Lower lobe of right lung (tissue), 2 donors: ENCODE results near the gene NBEAL2. TPM values are rescaled to one million over a fixed set of nuclear protein-coding genes. Genes with fewer than 3 reads are reported as not detected.

Experiments used
- ATAC-seq, 2 donors: fragments of 200-7000 bp; cut with Tn5 transposase; one replicate each; pipeline ENCODE4 v1.9.1; 2020 to 2022; ENCODE audit warnings: mild to moderate bottlenecking in 2 of 2, moderate library complexity in 2 of 2
- DNase-seq: peaks from one replicate; pipeline ENCODE4 v3.0.0-alpha.2; 2020
- H3K27ac ChIP-seq: fragments of 200-600 bp; one replicate; pipeline ENCODE4 v1.8.0; 2022
- H3K27me3 ChIP-seq: fragments of 200-600 bp; one replicate; pipeline ENCODE4 v1.8.0; 2022; ENCODE audit warnings: low read depth
- H3K36me3 ChIP-seq: fragments of 200-600 bp; one replicate; pipeline ENCODE4 v1.8.0; 2022; ENCODE audit warnings: mild to moderate bottlenecking
- H3K4me1 ChIP-seq: fragments of 200-600 bp; one replicate; pipeline ENCODE4 v1.8.0; 2022
- H3K4me3 ChIP-seq: fragments of 200-600 bp; one replicate; pipeline ENCODE4 v1.8.0; 2022; ENCODE audit warnings: mild to moderate bottlenecking
- H3K9me3 ChIP-seq: fragments of 200-600 bp; one replicate; pipeline ENCODE4 v1.8.0; 2022
- intact Hi-C: fragments of 100-400 bp; cut with DNase I; formaldehyde crosslinking; loops from one replicate; pipeline ENCODE4 v1.11.0; 2022
- total RNA-seq: library from RNA; stranded (reverse); fragmentation: NEBNext Ultra II Directional; extraction: Animal tissue kit (Norgen Biotek cat#: 25700); gene quantifications from one replicate; pipeline ENCODE4 v1.2.1, GENCODE V29; 2021
- TF ChIP-seq, protein P1 (sequence below): fragments of 200-600 bp; IDR thresholded peaks from one replicate; pipeline ENCODE4 v1.8.0; 2022; ENCODE audit warnings: antibody characterized with exemption, mild to moderate bottlenecking
- donor health status: DM: no; HTN: yes; CAD: no; lungs with severe emphysema.

Gene NBEAL2
- total RNA-seq, 1 donor from 2014 or later: 97.0 TPM

DNA sequence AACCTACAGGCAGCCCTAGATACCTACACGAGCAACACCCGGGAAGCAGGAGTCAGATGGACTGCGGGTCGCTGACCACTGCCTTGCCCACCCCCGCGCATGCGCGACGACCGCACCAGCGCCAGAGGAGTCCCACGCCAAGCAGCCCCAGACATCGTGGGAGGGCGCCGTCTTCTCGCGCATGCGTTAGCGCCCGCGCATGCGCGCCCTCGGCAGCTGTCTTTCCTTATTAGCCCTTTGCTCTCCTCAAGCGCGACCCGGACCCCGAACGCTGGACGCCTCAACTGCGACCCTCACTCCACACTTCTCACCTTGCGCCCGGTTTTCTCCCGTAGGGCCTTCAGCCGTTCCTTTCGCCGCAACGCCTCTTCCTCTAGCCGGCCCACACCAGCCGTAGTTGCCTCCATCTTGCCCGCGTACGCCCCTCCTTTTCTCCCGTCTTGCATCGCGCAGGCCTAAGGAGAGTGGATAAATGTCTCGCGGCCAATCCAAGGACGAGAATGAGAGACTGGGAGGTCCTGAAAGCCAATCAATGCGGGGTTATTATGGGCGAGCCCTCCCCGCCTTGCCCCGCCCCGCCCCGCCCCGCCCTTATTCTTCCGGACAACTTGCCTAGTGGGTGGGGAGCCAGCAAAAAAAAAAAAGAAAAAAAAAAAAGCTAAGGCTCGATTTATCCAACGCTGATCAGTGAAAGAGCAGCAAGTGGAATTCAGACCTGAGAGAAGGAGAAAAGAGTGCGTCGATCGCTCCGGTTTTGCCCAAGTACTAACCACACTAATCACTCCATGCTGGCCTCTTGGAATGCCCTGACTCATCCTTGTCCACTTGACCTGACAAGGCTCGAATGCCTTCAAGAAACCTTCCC lies 2.9 kb upstream of the NBEAL2 start, which contains the start of gene CCDC12:
Gene CCDC12, minus strand, starts transcription at position 420 of the 865 bp plus-strand sequence. Its CDS starts 13 bp downstream, at position 407.
- Histone ChIP-seq H3K4me1 (peaks cover 69% of the 10 kb centered on the region), H3K36me3 (no peaks in the 10 kb centered on the region), H3K4me3 (peak within 1 kb of the TSS; percentile 83), H3K9me3 (no peaks in the 10 kb centered on the region), H3K27me3 (no peaks in the 10 kb centered on the region), H3K27ac (peak within 1 kb of the TSS; percentile 91)
- TF ChIP-seq, protein P1, sequence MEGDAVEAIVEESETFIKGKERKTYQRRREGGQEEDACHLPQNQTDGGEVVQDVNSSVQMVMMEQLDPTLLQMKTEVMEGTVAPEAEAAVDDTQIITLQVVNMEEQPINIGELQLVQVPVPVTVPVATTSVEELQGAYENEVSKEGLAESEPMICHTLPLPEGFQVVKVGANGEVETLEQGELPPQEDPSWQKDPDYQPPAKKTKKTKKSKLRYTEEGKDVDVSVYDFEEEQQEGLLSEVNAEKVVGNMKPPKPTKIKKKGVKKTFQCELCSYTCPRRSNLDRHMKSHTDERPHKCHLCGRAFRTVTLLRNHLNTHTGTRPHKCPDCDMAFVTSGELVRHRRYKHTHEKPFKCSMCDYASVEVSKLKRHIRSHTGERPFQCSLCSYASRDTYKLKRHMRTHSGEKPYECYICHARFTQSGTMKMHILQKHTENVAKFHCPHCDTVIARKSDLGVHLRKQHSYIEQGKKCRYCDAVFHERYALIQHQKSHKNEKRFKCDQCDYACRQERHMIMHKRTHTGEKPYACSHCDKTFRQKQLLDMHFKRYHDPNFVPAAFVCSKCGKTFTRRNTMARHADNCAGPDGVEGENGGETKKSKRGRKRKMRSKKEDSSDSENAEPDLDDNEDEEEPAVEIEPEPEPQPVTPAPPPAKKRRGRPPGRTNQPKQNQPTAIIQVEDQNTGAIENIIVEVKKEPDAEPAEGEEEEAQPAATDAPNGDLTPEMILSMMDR: no peak
- intact Hi-C loops: no loop called here
- DNase-seq: peak; percentile 96
- peak; percentile 92 to 93 for ATAC-seq

DNA sequence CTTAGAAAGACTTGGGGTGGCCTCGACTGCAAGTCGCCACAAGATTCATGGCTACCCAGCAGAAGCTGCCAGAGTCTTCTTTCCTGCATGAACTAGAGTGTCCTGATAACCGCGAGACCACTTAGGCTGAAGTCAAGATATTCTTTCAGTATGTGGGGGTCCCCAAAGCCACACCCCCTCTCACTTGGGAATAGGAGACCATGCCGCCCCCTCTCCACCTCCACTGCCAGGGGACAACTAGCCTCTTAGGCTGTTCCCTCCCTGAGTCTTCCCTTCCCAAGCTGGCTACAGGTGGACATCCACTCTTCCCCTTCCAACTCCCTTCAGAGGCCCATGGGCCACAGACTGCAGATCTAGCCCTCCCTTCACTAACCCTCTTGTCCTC lies 1.7 kb upstream of the NBEAL2 start:
- Histone ChIP-seq H3K4me3 (no peak overlapping the region), H3K4me1 (peaks cover 69% of the 10 kb centered on the region), H3K9me3 (no peaks in the 10 kb centered on the region), H3K27me3 (no peaks in the 10 kb centered on the region), H3K36me3 (no peaks in the 10 kb centered on the region), H3K27ac (peak overlapping the region; percentile 91)
- intact Hi-C loops: no loop called here
- DNase-seq (no peak), ATAC-seq (no peak)
- TF ChIP-seq, protein P1: no peak

DNA sequence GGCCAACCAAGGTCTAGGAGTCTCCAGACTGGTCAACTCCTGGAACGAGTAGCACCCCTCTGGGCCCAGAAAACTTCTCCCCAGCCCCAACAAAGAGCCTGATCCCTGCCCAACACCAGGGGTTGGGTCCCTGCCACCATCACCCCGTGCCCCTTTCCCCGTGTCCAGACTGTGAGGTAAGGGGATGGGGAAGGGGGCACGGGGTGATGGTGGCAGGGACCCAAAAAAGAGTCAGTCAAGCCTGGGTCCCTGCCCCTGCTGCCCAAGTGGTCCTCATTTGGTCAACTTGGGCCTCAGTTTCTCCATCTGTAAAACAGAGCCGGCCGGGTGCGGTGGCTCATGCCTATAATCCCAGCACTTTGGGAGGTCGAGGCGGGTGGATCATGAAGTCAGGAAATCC lies 1.1 kb upstream of the NBEAL2 start:
- Histone ChIP-seq H3K9me3 (no peaks in the 10 kb centered on the region), H3K36me3 (no peaks in the 10 kb centered on the region), H3K4me3 (peak overlapping the region; percentile 75), H3K27ac (peak overlapping the region; percentile 91), H3K27me3 (no peaks in the 10 kb centered on the region), H3K4me1 (peaks cover 70% of the 10 kb centered on the region)
- TF ChIP-seq, protein P1: no peak
- intact Hi-C loops: no loop called here
- peak; percentile 46 for DNase-seq
- no peak for ATAC-seq

DNA sequence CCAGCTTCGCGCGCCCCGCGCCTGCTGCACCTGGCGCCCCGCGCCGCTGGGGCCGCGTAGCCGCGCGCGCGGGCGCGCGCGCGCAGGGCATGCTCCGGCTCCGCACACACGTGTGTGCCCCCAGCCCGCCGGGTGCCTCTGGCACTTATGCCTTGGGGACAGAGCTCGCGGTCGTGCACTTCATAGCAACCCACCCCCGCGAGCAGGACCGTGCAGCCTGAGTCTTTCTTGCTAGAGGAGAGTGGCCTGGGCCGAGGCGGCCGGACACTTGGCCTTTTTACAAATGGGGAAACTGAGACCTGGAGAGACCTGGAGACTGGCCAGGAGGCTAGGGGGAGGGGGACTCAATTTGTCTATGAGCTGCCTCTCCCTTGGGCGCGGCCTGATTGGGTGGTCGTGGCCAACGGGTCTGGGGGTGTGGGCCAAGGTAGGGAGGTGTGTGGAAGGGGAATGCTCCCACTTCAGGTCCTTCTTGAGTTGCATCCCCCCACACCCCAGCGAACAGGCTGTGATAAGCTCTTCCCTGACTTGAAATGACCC lies 562 bp downstream of the NBEAL2 start:
- H3K4me3 ChIP-seq: peak overlapping the region; percentile 75
- no peak for ATAC-seq
- no peaks in the 10 kb centered on the region for H3K27me3 ChIP-seq
- peaks cover 3% of the 10 kb centered on the region for H3K36me3 ChIP-seq
- no peaks in the 10 kb centered on the region for H3K9me3 ChIP-seq
- DNase-seq: peak; percentile 70
- intact Hi-C loops: no loop called here
- H3K27ac ChIP-seq: peak overlapping the region; percentile 91
- H3K4me1 ChIP-seq: peaks cover 63% of the 10 kb centered on the region
- TF ChIP-seq, protein P1: no peak

DNA sequence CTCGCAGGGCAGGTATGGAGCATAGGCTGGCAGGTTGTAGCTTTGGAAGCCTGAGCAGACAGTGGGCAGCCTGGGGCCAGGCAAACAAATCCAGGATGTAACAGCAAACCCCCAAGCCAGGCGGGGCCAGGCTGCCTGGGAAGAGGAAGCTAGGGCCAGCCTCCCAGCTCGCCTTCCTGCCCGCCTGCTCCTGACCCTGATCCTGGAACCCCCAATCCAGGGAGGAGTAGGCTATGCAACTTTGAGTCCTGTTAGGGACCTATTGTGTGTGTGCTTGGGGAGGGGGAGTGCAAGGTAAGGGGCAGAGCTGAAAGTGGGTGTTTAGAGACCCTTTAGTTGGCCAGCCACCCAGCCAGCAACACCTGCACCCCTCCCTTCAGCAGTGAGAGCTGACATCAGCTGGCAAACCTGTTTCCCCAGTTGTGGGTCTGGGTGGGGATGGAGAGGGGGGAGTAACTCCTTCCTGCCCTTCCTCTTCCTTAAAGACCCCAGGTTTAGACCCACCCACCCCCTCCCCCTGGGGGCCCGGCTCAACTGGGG lies 2.5 kb downstream of the NBEAL2 start:
- peak overlapping the region; percentile 75 for H3K4me3 ChIP-seq
- no peaks in the 10 kb centered on the region for H3K27me3 ChIP-seq
- intact Hi-C loops: no loop called here
- TF ChIP-seq, protein P1: no peak
- peaks cover 75% of the 10 kb centered on the region for H3K4me1 ChIP-seq
- ATAC-seq: no peak
- H3K36me3 ChIP-seq: peaks cover 3% of the 10 kb centered on the region
- H3K27ac ChIP-seq: peak overlapping the region; percentile 91
- H3K9me3 ChIP-seq: no peaks in the 10 kb centered on the region
- peak; percentile 78 for DNase-seq
